GM19455 (cell line): Measurements from ENCODE around the gene N4BP2L1.
"Not testable (repeated sequence)": the region's sequence is repeated elsewhere in the genome, so short reads cannot be mapped to it uniquely, and the experiment has no call there.

Experiments
- ATAC-seq: cut with Tn5 transposase; IDR thresholded peaks from one replicate; pipeline ENCODE4 v1.9.1; 2021; ENCODE audit not compliant: unreplicated experiment

Gene N4BP2L1

GRCh38 chr13:32391101-32391619, 36.8 kb downstream of the N4BP2L1 start:
- no peak for ATAC-seq

- ATAC-seq = no peak
Measured at GRCh38 chr13:32390484-32390883, 37.4 kb downstream of the N4BP2L1 start.

- no peak for ATAC-seq
Measured at GRCh38 chr13:32390048-32390447, 37.9 kb downstream of the N4BP2L1 start.

- no peak for ATAC-seq
Measured at GRCh38 chr13:32385410-32385809, 42.5 kb downstream of the N4BP2L1 start.

- ATAC-seq = no peak
Measured at GRCh38 chr13:32384702-32385101, 43.2 kb downstream of the N4BP2L1 start.

GRCh38 chr13:32383836-32384618, 43.9 kb downstream of the N4BP2L1 start:
- no peak for ATAC-seq

- no peak for ATAC-seq
Measured at GRCh38 chr13:32381539-32381938, 46.4 kb downstream of the N4BP2L1 start.

GRCh38 chr13:32378012-32378411, 49.9 kb downstream of the N4BP2L1 start:
- ATAC-seq = no peak

GRCh38 chr13:32376642-32377415, 51.1 kb downstream of the N4BP2L1 start:
- ATAC-seq = no peak

- no peak for ATAC-seq
Measured at GRCh38 chr13:32370805-32371204, 57.1 kb downstream of the N4BP2L1 start.

- ATAC-seq = no peak
Measured at GRCh38 chr13:32362574-32362973, 65.4 kb downstream of the N4BP2L1 start.

GRCh38 chr13:32355935-32356334, 72.0 kb downstream of the N4BP2L1 start:
- ATAC-seq = not testable (repeated sequence)

GRCh38 chr13:32354040-32354439, 73.9 kb downstream of the N4BP2L1 start:
- ATAC-seq = no peak

- ATAC-seq = not testable (repeated sequence)
Measured at GRCh38 chr13:32350839-32351441, 77.0 kb downstream of the N4BP2L1 start.
